HepG2 (cell line): ENCODE data around the gene LEAP2. TPM values are rescaled to one million over a fixed set of nuclear protein-coding genes. Genes with fewer than 3 reads are reported as not detected.

ENCODE experiments used
- ATF1 ChIP-seq: IDR thresholded peaks from 2 replicates; pipeline ENCODE4 v1.6.1; 2016; ENCODE audit warnings: mild to moderate bottlenecking, control low read depth
- ELF4 ChIP-seq: sonication (generic); formaldehyde crosslinking; IDR thresholded peaks from 2 replicates; pipeline ENCODE4 v1.5.0; 2020; ENCODE audit warnings: missing genetic modification reagents, mild to moderate bottlenecking, moderate library complexity, borderline replicate concordance
- ETV6 ChIP-seq: sonication (generic); formaldehyde crosslinking; conservative IDR thresholded peaks from 2 replicates; pipeline ENCODE4 v1.4.0; 2020; ENCODE audit warnings: missing genetic modification reagents
- NAIF1 ChIP-seq: sonication (generic); formaldehyde crosslinking; IDR thresholded peaks from 2 replicates; pipeline ENCODE4 v1.5.0; 2020; ENCODE audit warnings: mild to moderate bottlenecking, missing genetic modification reagents, borderline replicate concordance
- NFYC ChIP-seq: IDR thresholded peaks from 2 replicates; pipeline ENCODE4 v1.6.1; 2016; ENCODE audit warnings: missing genetic modification reagents, missing compliant biosample characterization
- SATB2 ChIP-seq: sonication (generic); formaldehyde crosslinking; IDR thresholded peaks from 2 replicates; pipeline ENCODE4 v1.5.0; 2020; ENCODE audit warnings: missing genetic modification reagents
- ZMYM3 ChIP-seq: sonication (generic); formaldehyde crosslinking; IDR thresholded peaks from 2 replicates; pipeline ENCODE4 v1.5.1; 2020; ENCODE audit warnings: mild to moderate bottlenecking, missing genetic modification reagents
- ZNF317 ChIP-seq: sonication (generic); formaldehyde crosslinking; IDR thresholded peaks from 2 replicates; pipeline ENCODE4 v1.5.0; 2020; ENCODE audit warnings: mild to moderate bottlenecking, missing genetic modification reagents
- ZNF350 ChIP-seq: sonication (generic); formaldehyde crosslinking; IDR thresholded peaks from 2 replicates; pipeline ENCODE4 v1.4.0; 2020; ENCODE audit warnings: mild to moderate bottlenecking, low read depth, missing genetic modification reagents, borderline replicate concordance
- ZNF451 ChIP-seq: sonication (generic); formaldehyde crosslinking; IDR thresholded peaks from 2 replicates; pipeline ENCODE4 v1.5.0; 2020; ENCODE audit warnings: mild to moderate bottlenecking, missing genetic modification reagents
- ZNF569 ChIP-seq: sonication (generic); formaldehyde crosslinking; IDR thresholded peaks from 2 replicates; pipeline ENCODE4 v1.5.0; 2020; ENCODE audit warnings: mild to moderate bottlenecking, missing genetic modification reagents, moderate library complexity, borderline replicate concordance
- ZNF660 ChIP-seq: sonication (generic); formaldehyde crosslinking; IDR thresholded peaks from 2 replicates; pipeline ENCODE4 v1.5.1; 2020; ENCODE audit warnings: mild to moderate bottlenecking, low read depth, missing genetic modification reagents, borderline replicate concordance
- ZNF761 ChIP-seq: sonication (generic); formaldehyde crosslinking; conservative IDR thresholded peaks from 2 replicates; pipeline ENCODE4 v1.4.0; 2020; ENCODE audit warnings: mild to moderate bottlenecking, missing genetic modification reagents
- ZSCAN25 ChIP-seq: sonication (generic); formaldehyde crosslinking; IDR thresholded peaks from 2 replicates; pipeline ENCODE4 v1.8.0; 2022; ENCODE audit warnings: mild to moderate bottlenecking, missing genetic modification reagents
- polyA plus RNA-seq, 8 experiments: library from polyadenylated mRNA; depleted of rRNA in 3 of 8; stranded (reverse) in 7 of 8; unstranded in 1 of 8; fragments of >200 nt; fragmentation: Illumina TruSeq in 4 of 8; extraction: Trizol in 4 of 8; gene quantifications; 2 replicates each; pipeline versions ENCODE4 v1.2.1 to v1.2.3, GENCODE V29; 2011 to 2016; ENCODE audit warnings: low read depth in 4 of 8, missing spikeins in 1 of 8, mixed read lengths in 1 of 8; ENCODE audit not compliant: insufficient read depth in 1 of 8
- total RNA-seq, 5 experiments: library from RNA; depleted of rRNA; stranded (reverse); fragments of >200 nt; fragmentation: Illumina TruSeq; extraction: Trizol; gene quantifications; 2 replicates each; pipeline ENCODE4 v1.2.3, GENCODE V29; 2016; ENCODE audit warnings: low read depth in 1 of 5
- TF ChIP-seq, protein P1 (sequence below): sonication (generic); formaldehyde crosslinking; IDR thresholded peaks from 2 replicates; pipeline ENCODE4 v1.4.0; 2020; ENCODE audit warnings: missing genetic modification reagents
- TF ChIP-seq, protein P2 (sequence below): sonication (generic); formaldehyde crosslinking; IDR thresholded peaks from 2 replicates; pipeline ENCODE4 v1.4.0; 2020; ENCODE audit warnings: missing genetic modification reagents, borderline replicate concordance
- TF ChIP-seq, protein P3 (sequence below): IDR thresholded peaks from 2 replicates; pipeline ENCODE4 v1.6.1; 2016; ENCODE audit warnings: low read depth, missing genetic modification reagents, missing compliant biosample characterization

Gene LEAP2
- total and polyA plus RNA-seq, 2 of the 13 experiments (the other 11 are each of a cell fraction or from before 2014, with no cell fraction given) = 23.9 to 51.9 TPM

DNA sequence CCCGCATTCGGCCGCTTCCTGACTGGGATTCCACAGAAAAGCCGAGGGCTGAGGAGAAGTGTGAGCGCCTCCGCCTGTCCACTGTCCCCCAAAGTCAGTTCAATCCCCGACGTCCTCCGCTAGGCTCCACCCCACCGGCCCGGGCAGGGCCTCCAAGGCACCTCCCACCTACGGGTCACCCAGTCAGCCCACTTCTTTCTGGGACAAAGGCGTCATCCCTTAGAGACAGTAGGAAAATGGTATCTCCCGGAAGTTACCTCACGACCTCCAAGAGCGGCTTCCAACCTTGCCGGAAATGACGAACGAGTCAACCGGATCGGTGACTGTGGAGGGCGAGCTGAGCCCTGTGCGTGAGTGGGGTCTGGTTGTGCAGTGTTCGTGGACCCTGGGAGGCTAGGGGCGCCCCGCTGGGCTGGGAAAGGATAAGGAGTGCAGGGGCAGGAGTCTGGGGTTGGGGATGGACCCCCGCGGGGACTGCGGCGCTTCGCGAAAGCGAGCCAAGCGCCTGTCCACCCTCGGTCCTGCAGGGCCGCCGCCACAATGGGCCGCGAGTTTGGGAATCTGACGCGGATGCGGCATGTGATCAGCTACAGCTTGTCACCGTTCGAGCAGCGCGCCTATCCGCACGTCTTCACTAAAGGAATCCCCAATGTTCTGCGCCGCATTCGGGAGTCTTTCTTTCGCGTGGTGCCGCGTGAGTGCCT is 7.0 kb upstream of the LEAP2 start, which contains the start of the genes GDF9 and UQCRQ (continued):
- TF ChIP-seq ZNF350 (CRISPR knock-in tag) = peak; percentile 96
- TF ChIP-seq ZNF660 (CRISPR knock-in tag) = no peak
- TF ChIP-seq, protein P1, sequence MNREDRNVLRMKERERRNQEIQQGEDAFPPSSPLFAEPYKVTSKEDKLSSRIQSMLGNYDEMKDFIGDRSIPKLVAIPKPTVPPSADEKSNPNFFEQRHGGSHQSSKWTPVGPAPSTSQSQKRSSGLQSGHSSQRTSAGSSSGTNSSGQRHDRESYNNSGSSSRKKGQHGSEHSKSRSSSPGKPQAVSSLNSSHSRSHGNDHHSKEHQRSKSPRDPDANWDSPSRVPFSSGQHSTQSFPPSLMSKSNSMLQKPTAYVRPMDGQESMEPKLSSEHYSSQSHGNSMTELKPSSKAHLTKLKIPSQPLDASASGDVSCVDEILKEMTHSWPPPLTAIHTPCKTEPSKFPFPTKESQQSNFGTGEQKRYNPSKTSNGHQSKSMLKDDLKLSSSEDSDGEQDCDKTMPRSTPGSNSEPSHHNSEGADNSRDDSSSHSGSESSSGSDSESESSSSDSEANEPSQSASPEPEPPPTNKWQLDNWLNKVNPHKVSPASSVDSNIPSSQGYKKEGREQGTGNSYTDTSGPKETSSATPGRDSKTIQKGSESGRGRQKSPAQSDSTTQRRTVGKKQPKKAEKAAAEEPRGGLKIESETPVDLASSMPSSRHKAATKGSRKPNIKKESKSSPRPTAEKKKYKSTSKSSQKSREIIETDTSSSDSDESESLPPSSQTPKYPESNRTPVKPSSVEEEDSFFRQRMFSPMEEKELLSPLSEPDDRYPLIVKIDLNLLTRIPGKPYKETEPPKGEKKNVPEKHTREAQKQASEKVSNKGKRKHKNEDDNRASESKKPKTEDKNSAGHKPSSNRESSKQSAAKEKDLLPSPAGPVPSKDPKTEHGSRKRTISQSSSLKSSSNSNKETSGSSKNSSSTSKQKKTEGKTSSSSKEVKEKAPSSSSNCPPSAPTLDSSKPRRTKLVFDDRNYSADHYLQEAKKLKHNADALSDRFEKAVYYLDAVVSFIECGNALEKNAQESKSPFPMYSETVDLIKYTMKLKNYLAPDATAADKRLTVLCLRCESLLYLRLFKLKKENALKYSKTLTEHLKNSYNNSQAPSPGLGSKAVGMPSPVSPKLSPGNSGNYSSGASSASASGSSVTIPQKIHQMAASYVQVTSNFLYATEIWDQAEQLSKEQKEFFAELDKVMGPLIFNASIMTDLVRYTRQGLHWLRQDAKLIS (CRISPR knock-in tag) = peak; percentile 73; the same call in 1 of the 2 replicates
- peak; percentile 72; the same call in 1 of the 2 replicates for TF ChIP-seq ELF4 (CRISPR knock-in tag)
- no peak; the same call in 1 of the 2 replicates for TF ChIP-seq ZNF451 (CRISPR knock-in tag)
- TF ChIP-seq ZSCAN25 (CRISPR knock-in tag) = peak; percentile 66
- TF ChIP-seq, protein P2, sequence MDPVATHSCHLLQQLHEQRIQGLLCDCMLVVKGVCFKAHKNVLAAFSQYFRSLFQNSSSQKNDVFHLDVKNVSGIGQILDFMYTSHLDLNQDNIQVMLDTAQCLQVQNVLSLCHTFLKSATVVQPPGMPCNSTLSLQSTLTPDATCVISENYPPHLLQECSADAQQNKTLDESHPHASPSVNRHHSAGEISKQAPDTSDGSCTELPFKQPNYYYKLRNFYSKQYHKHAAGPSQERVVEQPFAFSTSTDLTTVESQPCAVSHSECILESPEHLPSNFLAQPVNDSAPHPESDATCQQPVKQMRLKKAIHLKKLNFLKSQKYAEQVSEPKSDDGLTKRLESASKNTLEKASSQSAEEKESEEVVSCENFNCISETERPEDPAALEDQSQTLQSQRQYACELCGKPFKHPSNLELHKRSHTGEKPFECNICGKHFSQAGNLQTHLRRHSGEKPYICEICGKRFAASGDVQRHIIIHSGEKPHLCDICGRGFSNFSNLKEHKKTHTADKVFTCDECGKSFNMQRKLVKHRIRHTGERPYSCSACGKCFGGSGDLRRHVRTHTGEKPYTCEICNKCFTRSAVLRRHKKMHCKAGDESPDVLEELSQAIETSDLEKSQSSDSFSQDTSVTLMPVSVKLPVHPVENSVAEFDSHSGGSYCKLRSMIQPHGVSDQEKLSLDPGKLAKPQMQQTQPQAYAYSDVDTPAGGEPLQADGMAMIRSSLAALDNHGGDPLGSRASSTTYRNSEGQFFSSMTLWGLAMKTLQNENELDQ (CRISPR knock-in tag) = no peak
- TF ChIP-seq, protein P3, sequence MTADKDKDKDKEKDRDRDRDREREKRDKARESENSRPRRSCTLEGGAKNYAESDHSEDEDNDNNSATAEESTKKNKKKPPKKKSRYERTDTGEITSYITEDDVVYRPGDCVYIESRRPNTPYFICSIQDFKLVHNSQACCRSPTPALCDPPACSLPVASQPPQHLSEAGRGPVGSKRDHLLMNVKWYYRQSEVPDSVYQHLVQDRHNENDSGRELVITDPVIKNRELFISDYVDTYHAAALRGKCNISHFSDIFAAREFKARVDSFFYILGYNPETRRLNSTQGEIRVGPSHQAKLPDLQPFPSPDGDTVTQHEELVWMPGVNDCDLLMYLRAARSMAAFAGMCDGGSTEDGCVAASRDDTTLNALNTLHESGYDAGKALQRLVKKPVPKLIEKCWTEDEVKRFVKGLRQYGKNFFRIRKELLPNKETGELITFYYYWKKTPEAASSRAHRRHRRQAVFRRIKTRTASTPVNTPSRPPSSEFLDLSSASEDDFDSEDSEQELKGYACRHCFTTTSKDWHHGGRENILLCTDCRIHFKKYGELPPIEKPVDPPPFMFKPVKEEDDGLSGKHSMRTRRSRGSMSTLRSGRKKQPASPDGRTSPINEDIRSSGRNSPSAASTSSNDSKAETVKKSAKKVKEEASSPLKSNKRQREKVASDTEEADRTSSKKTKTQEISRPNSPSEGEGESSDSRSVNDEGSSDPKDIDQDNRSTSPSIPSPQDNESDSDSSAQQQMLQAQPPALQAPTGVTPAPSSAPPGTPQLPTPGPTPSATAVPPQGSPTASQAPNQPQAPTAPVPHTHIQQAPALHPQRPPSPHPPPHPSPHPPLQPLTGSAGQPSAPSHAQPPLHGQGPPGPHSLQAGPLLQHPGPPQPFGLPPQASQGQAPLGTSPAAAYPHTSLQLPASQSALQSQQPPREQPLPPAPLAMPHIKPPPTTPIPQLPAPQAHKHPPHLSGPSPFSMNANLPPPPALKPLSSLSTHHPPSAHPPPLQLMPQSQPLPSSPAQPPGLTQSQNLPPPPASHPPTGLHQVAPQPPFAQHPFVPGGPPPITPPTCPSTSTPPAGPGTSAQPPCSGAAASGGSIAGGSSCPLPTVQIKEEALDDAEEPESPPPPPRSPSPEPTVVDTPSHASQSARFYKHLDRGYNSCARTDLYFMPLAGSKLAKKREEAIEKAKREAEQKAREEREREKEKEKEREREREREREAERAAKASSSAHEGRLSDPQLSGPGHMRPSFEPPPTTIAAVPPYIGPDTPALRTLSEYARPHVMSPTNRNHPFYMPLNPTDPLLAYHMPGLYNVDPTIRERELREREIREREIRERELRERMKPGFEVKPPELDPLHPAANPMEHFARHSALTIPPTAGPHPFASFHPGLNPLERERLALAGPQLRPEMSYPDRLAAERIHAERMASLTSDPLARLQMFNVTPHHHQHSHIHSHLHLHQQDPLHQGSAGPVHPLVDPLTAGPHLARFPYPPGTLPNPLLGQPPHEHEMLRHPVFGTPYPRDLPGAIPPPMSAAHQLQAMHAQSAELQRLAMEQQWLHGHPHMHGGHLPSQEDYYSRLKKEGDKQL = no peak
- peak; percentile 66; the same call in 1 of the 2 replicates for TF ChIP-seq ZNF569 (CRISPR knock-in tag)
- peak; percentile 75; the same call in 1 of the 2 replicates for TF ChIP-seq NAIF1 (CRISPR knock-in tag)
- TF ChIP-seq ZNF761 (CRISPR knock-in tag) = 0 out of 2 replicates have a peak, but pooled peaks have one; percentile 57
- 0 out of 2 replicates have a peak, but pooled peaks have one; percentile 23 for TF ChIP-seq ETV6 (CRISPR knock-in tag)
- TF ChIP-seq ZMYM3 = no peak
- 0 out of 2 replicates have a peak, but pooled peaks have one; percentile 12 for TF ChIP-seq SATB2
- peak; percentile 21; the same call in 1 of the 2 replicates for TF ChIP-seq NFYC (CRISPR knock-in tag)
- peak; percentile 92 for TF ChIP-seq ATF1 (CRISPR knock-in tag)
- TF ChIP-seq ZNF317 (CRISPR knock-in tag) = 0 out of 2 replicates have a peak, but pooled peaks have one; percentile 23
